Measurements from ENCODE around the gene OGDH. TPM values are rescaled to one million over a fixed set of nuclear protein-coding genes. Genes with fewer than 3 reads are reported as not detected.
A peak's percentile ranks its signal among the peaks of the same experiment; 100 is the strongest.

OGDH gene
- total RNA-seq, 1 donor from 2014 or later = 157 TPM

- DNase-seq (ENCODE audit: low read depth) = peak; percentile 58
Observed at GRCh38 chr7:44637788-44638594, 31.6 kb downstream of the OGDH start.

GRCh38 chr7:44638611-44639557 lies 32.5 kb downstream of the OGDH start:
- DNase-seq (ENCODE audit: low read depth) = peak; percentile 68

GRCh38 chr7:44639671-44640321 lies 33.4 kb downstream of the OGDH start:
- DNase-seq (ENCODE audit: low read depth) = peak; percentile 97

GRCh38 chr7:44643206-44643605 lies 36.8 kb downstream of the OGDH start:
- no peak for DNase-seq (ENCODE audit: low read depth)

- no peak for DNase-seq (ENCODE audit: low read depth)
Observed at GRCh38 chr7:44645254-44645653, 38.8 kb downstream of the OGDH start.

GRCh38 chr7:44645696-44646095 lies 39.3 kb downstream of the OGDH start:
- no peak for DNase-seq (ENCODE audit: low read depth)

- no peak for DNase-seq (ENCODE audit: low read depth)
Observed at GRCh38 chr7:44646176-44646920, 39.9 kb downstream of the OGDH start.

- DNase-seq (ENCODE audit: low read depth) = no peak
Observed at GRCh38 chr7:44646921-44647636, 40.7 kb downstream of the OGDH start.

GRCh38 chr7:44647981-44648714 lies 41.7 kb downstream of the OGDH start:
- DNase-seq (ENCODE audit: low read depth) = no peak

GRCh38 chr7:44650242-44650641 lies 43.8 kb downstream of the OGDH start:
- DNase-seq (ENCODE audit: low read depth) = no peak

- DNase-seq (ENCODE audit: low read depth) = no peak
Observed at GRCh38 chr7:44650772-44651171, 44.3 kb downstream of the OGDH start.

- DNase-seq (ENCODE audit: low read depth) = no peak
Observed at GRCh38 chr7:44652535-44652934, 46.1 kb downstream of the OGDH start.

GRCh38 chr7:44654255-44654796 lies 47.9 kb downstream of the OGDH start:
- DNase-seq (ENCODE audit: low read depth) = no peak

GRCh38 chr7:44655341-44655740 lies 48.9 kb downstream of the OGDH start:
- no peak for DNase-seq (ENCODE audit: low read depth)

GRCh38 chr7:44658979-44659378 lies 52.6 kb downstream of the OGDH start:
- no peak for DNase-seq (ENCODE audit: low read depth)

GRCh38 chr7:44661233-44661632 lies 54.8 kb downstream of the OGDH start:
- no peak for DNase-seq (ENCODE audit: low read depth)

- no peak for DNase-seq (ENCODE audit: low read depth)
Observed at GRCh38 chr7:44664780-44665461, 58.5 kb downstream of the OGDH start.

GRCh38 chr7:44665531-44666213 lies 59.2 kb downstream of the OGDH start:
- peak; percentile 66 for DNase-seq (ENCODE audit: low read depth)

GRCh38 chr7:44666566-44666965 lies 60.1 kb downstream of the OGDH start:
- no peak for DNase-seq (ENCODE audit: low read depth)
